Measurements from ENCODE around the gene FIZ1.
"Not testable (repeated sequence)": the region's sequence is repeated elsewhere in the genome, so short reads cannot be mapped to it uniquely, and the experiment has no call there.

Gene FIZ1

DNA sequence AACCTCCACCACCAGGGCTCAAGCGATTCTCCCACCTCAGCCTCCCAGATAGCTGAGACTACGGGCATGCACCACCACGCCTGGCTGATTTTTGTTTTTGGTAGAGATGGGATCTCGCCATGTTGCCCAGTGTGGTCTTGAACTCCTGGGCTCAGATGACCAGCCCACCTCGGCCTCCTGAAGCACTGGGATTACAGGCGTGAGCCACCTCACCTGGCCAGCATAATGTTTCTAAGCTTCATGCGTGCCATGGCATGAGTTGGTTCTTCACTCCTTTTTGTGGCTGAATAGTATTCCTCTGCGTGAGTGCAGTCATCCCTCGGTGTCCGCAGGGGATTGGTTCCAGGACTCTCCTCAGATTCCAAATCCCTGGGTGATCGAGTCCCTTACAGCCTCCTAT, 14.4 kb downstream of the FIZ1 start:
- no peak overlapping the region for H3K4me2 ChIP-seq (ENCODE audit: low read depth, low read length, poor library complexity, severe bottlenecking)
- no peak overlapping the region for H3K9ac ChIP-seq (ENCODE audit: low read depth, low read length, poor library complexity, severe bottlenecking)

DNA sequence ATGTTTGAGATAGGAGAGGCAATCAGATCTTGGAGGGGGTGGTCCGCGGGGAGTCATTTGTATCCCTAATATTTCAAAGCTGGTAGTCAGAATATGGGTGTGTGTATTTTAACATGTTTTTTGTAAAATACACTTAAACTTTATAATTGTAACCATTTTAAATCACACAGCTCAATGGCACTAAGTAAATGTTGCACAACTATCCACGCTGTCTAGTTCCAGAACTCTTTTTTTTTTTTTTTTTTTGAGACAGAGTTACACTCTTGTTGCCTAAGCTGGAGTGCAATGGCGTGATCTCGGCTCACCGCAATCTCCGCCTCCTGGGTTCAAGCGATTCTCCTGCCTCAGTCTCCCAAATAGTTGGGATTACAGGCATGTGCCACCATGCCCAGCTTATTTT, 15.4 kb downstream of the FIZ1 start:
- Histone ChIP-seq H3K4me1 (ENCODE audit: insufficient read depth, low read length, poor library complexity, severe bottlenecking) (peaks cover 24% of the 10 kb centered on the region), H3F3A (ENCODE audit: low read depth) (peaks cover 11% of the 10 kb centered on the region; the same call in 1 of the 2 replicates)
- not testable (repeated sequence) for H3K9me2 ChIP-seq (replicated peaks; ENCODE audit: low read depth, low read length)

More for the DNA sequence above, 14.4 kb downstream of the FIZ1 start:
- H3F3A ChIP-seq (ENCODE audit: low read depth), result peaks cover 11% of the 10 kb centered on the region; the same call in 1 of the 2 replicates
- no peak overlapping the region for H3K4me3 ChIP-seq (ENCODE audit: low read length, poor library complexity, severe bottlenecking)
- no peaks in the 10 kb centered on the region for H4K20me1 ChIP-seq (ENCODE audit: insufficient read depth, low read length, poor library complexity, severe bottlenecking)
- no peaks in the 10 kb centered on the region for H3K9me3 ChIP-seq (ENCODE audit: insufficient read depth, low read depth, low read length)
- H2AFZ ChIP-seq (ENCODE audit: low read length), result no peak overlapping the region
- no peaks in the 10 kb centered on the region for H3K27me3 ChIP-seq (ENCODE audit: insufficient read depth, low read length, poor library complexity, severe bottlenecking)
- peaks cover 24% of the 10 kb centered on the region for H3K4me1 ChIP-seq (ENCODE audit: insufficient read depth, low read length, poor library complexity, severe bottlenecking)
- no peaks in the 10 kb centered on the region for H3K36me3 ChIP-seq (ENCODE audit: insufficient read depth, low read length)
- no peak for TF ChIP-seq EZH2phosphoT487 (IDR thresholded peaks at IDR 0.05; ENCODE audit: borderline replicate concordance)
- TF ChIP-seq, protein P1, sequence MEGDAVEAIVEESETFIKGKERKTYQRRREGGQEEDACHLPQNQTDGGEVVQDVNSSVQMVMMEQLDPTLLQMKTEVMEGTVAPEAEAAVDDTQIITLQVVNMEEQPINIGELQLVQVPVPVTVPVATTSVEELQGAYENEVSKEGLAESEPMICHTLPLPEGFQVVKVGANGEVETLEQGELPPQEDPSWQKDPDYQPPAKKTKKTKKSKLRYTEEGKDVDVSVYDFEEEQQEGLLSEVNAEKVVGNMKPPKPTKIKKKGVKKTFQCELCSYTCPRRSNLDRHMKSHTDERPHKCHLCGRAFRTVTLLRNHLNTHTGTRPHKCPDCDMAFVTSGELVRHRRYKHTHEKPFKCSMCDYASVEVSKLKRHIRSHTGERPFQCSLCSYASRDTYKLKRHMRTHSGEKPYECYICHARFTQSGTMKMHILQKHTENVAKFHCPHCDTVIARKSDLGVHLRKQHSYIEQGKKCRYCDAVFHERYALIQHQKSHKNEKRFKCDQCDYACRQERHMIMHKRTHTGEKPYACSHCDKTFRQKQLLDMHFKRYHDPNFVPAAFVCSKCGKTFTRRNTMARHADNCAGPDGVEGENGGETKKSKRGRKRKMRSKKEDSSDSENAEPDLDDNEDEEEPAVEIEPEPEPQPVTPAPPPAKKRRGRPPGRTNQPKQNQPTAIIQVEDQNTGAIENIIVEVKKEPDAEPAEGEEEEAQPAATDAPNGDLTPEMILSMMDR (conservative IDR thresholded peaks at IDR 0.05; ENCODE audit: low read length), result no peak
- H3K9me2 ChIP-seq (replicated peaks; ENCODE audit: low read depth, low read length), result no peaks in the 10 kb centered on the region
- peaks cover 15% of the 10 kb centered on the region for H3K79me2 ChIP-seq (ENCODE audit: insufficient read depth, low read length)

DNA sequence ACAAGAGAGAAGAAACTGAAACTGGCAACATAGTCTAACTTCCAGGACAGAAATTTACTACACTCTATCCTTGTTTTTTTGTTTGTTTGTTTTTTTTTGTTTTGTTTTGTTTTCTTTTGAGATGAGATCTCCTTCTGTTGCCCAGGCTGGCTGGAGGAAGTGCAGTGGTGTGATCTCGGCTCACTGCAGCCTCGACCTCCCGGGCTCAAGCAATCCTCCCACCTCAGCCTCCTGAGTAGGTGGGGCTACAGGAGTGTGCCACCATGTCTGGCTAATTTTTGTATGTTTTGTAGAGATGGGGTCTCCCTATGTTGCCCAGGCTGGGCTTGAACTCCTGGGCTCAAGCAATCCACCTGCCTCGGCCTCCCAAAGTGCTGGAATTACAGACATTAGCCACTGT, 17.0 kb downstream of the FIZ1 start:
- not testable (repeated sequence) for H3K4me2 ChIP-seq (ENCODE audit: low read depth, low read length, poor library complexity, severe bottlenecking); H3K9ac ChIP-seq (ENCODE audit: low read depth, low read length, poor library complexity, severe bottlenecking); H3K27me3 ChIP-seq (ENCODE audit: insufficient read depth, low read length, poor library complexity, severe bottlenecking); H3K9me3 ChIP-seq (ENCODE audit: insufficient read depth, low read depth, low read length); H2AFZ ChIP-seq (ENCODE audit: low read length); H4K20me1 ChIP-seq (ENCODE audit: insufficient read depth, low read length, poor library complexity, severe bottlenecking); H3K9me2 ChIP-seq (replicated peaks; ENCODE audit: low read depth, low read length); H3K36me3 ChIP-seq (ENCODE audit: insufficient read depth, low read length); H3K4me3 ChIP-seq (ENCODE audit: low read length, poor library complexity, severe bottlenecking)
- peaks cover 28% of the 10 kb centered on the region for H3K79me2 ChIP-seq (ENCODE audit: insufficient read depth, low read length)
- peaks cover 11% of the 10 kb centered on the region; the same call in 1 of the 2 replicates for H3F3A ChIP-seq (ENCODE audit: low read depth)
- H3K4me1 ChIP-seq (ENCODE audit: insufficient read depth, low read length, poor library complexity, severe bottlenecking), result peaks cover 24% of the 10 kb centered on the region

More for the DNA sequence above, 15.4 kb downstream of the FIZ1 start:
- peaks cover 24% of the 10 kb centered on the region for H3K79me2 ChIP-seq (ENCODE audit: insufficient read depth, low read length)
- H3K4me3 ChIP-seq (ENCODE audit: low read length, poor library complexity, severe bottlenecking); H4K20me1 ChIP-seq (ENCODE audit: insufficient read depth, low read length, poor library complexity, severe bottlenecking); H3K9me3 ChIP-seq (ENCODE audit: insufficient read depth, low read depth, low read length); H3K4me2 ChIP-seq (ENCODE audit: low read depth, low read length, poor library complexity, severe bottlenecking); H3K27me3 ChIP-seq (ENCODE audit: insufficient read depth, low read length, poor library complexity, severe bottlenecking); H3K36me3 ChIP-seq (ENCODE audit: insufficient read depth, low read length); H3K9ac ChIP-seq (ENCODE audit: low read depth, low read length, poor library complexity, severe bottlenecking); H2AFZ ChIP-seq (ENCODE audit: low read length): not testable (repeated sequence)

DNA sequence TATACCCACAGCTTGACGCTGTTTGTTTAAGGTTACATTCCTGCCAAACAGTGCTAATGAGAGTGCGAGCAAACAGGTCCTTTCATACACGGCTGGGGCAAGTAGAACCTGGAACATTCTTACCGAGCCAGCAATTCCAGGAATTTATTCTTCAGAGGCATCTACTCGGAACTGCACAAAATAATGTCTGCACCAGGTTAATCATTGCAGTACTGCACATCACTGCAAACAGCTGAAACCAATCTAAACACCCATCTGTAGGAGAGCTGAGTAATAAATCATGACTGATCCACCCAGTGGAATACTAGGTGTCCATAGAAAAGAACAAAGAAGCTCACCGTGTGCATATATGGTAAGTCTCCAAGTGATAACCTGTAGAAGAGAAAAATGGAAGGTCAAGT, 17.5 kb downstream of the FIZ1 start:
- Histone ChIP-seq H3K4me1 (ENCODE audit: insufficient read depth, low read length, poor library complexity, severe bottlenecking) (peaks cover 20% of the 10 kb centered on the region), H3F3A (ENCODE audit: low read depth) (peaks cover 11% of the 10 kb centered on the region; the same call in 1 of the 2 replicates), H3K4me2 (ENCODE audit: low read depth, low read length, poor library complexity, severe bottlenecking) (no peak overlapping the region), H3K36me3 (ENCODE audit: insufficient read depth, low read length) (peaks cover 5% of the 10 kb centered on the region; the same call in 1 of the 2 replicates), H3K4me3 (ENCODE audit: low read length, poor library complexity, severe bottlenecking) (no peak overlapping the region), H3K27me3 (ENCODE audit: insufficient read depth, low read length, poor library complexity, severe bottlenecking) (no peaks in the 10 kb centered on the region), H3K9me2 (replicated peaks; ENCODE audit: low read depth, low read length) (no peaks in the 10 kb centered on the region), H3K9me3 (ENCODE audit: insufficient read depth, low read depth, low read length) (no peaks in the 10 kb centered on the region), H3K9ac (ENCODE audit: low read depth, low read length, poor library complexity, severe bottlenecking) (no peak overlapping the region), H2AFZ (ENCODE audit: low read length) (no peak overlapping the region), H4K20me1 (ENCODE audit: insufficient read depth, low read length, poor library complexity, severe bottlenecking) (peaks cover 4% of the 10 kb centered on the region), H3K79me2 (ENCODE audit: insufficient read depth, low read length) (peaks cover 28% of the 10 kb centered on the region)
- TF ChIP-seq EZH2phosphoT487 (IDR thresholded peaks at IDR 0.05; ENCODE audit: borderline replicate concordance), result no peak
- TF ChIP-seq, protein P1 (conservative IDR thresholded peaks at IDR 0.05; ENCODE audit: low read length), result no peak

Measured in Loucy (cell line).